Neural cell (in vitro differentiated cells): Measurements from ENCODE around the gene COLGALT1. TPM values are rescaled to one million over a fixed set of nuclear protein-coding genes. Genes with fewer than 3 reads are reported as not detected.
"Not testable (repeated sequence)": the region's sequence is repeated elsewhere in the genome, so short reads cannot be mapped to it uniquely, and the experiment has no call there.

Experiments used
- H2AFZ ChIP-seq: fragments of 200-600, 300-800 bp; sonication (generic), shearing (Covaris generic); 2 replicates; pipeline ENCODE4 v1.6.0; 2014; ENCODE audit warnings: low read depth, mild to moderate bottlenecking, antibody characterized with exemption, low read length, moderate library complexity
- H3F3A ChIP-seq: fragments of 200-600 bp; shearing (Covaris generic); 2 replicates; pipeline ENCODE4 v1.6.1; 2016; ENCODE audit warnings: mild to moderate bottlenecking, moderate library complexity, mixed read lengths, antibody characterized with exemption, low read length; ENCODE audit not compliant: insufficient read depth, poor library complexity, severe bottlenecking
- H3K27ac ChIP-seq: fragments of 200-600, 300-800 bp; sonication (generic), shearing (Covaris generic); 2 replicates; pipeline ENCODE4 v1.5.1; 2014; ENCODE audit warnings: mild to moderate bottlenecking, low read length, moderate library complexity
- H3K27me3 ChIP-seq: fragments of 300-800, 200-600 bp; sonication (generic), shearing (Covaris generic); 2 replicates; pipeline ENCODE4 v1.6.0; 2014; ENCODE audit warnings: mild to moderate bottlenecking, low read depth, low read length, moderate library complexity; ENCODE audit not compliant: insufficient read depth
- H3K36me3 ChIP-seq: fragments of 300-800, 200-600 bp; sonication (generic), shearing (Covaris generic); 2 replicates; pipeline ENCODE4 v1.5.1; 2014; ENCODE audit warnings: mild to moderate bottlenecking, antibody characterized with exemption, low read length, moderate library complexity; ENCODE audit not compliant: insufficient read depth
- H3K4me2 ChIP-seq: fragments of 300-800, 200-600 bp; sonication (generic), shearing (Covaris generic); 2 replicates; pipeline ENCODE4 v1.6.0; 2014; ENCODE audit warnings: mild to moderate bottlenecking, low read length
- H3K4me3 ChIP-seq: fragments of 300-800, 200-600 bp; sonication (generic), shearing (Covaris generic); 2 replicates; pipeline ENCODE4 v1.5.1; 2014; ENCODE audit warnings: mild to moderate bottlenecking, low read length, moderate library complexity
- H3K79me2 ChIP-seq: fragments of 200-600 bp; shearing (Covaris generic); replicated peaks from 2 replicates; pipeline ENCODE4 v1.6.0; 2014; ENCODE audit warnings: mild to moderate bottlenecking, low read length, moderate library complexity; ENCODE audit not compliant: insufficient read depth
- H3K9ac ChIP-seq: fragments of 300-800, 200-600 bp; sonication (generic), shearing (Covaris generic); 2 replicates; pipeline ENCODE4 v1.6.1; 2016; ENCODE audit warnings: mild to moderate bottlenecking, low read length, mixed read lengths
- H3K9me2 ChIP-seq: fragments of 200-600 bp; shearing (Covaris generic); 2 replicates; pipeline ENCODE4 v1.6.1; 2016; ENCODE audit warnings: mild to moderate bottlenecking, low read length, mixed read lengths; ENCODE audit not compliant: insufficient read depth
- H3K9me3 ChIP-seq: fragments of 200-600, 300-800 bp; sonication (generic), shearing (Covaris generic); 2 replicates; pipeline ENCODE4 v1.6.1; 2016; ENCODE audit warnings: mild to moderate bottlenecking, mixed run types, low read length, moderate library complexity, mixed read lengths
- H4K20me1 ChIP-seq: fragments of 200-600 bp; shearing (Covaris generic); 2 replicates; pipeline ENCODE4 v1.6.1; 2016; ENCODE audit warnings: mild to moderate bottlenecking, mixed run types; ENCODE audit not compliant: insufficient read depth
- EP300 ChIP-seq: fragments of 450-650 bp; conservative IDR thresholded peaks from 2 replicates; pipeline ENCODE4 v1.6.1; 2014; ENCODE audit warnings: antibody characterized with exemption, mild to moderate bottlenecking, moderate library complexity; ENCODE audit not compliant: poor library complexity, severe bottlenecking
- EZH2 ChIP-seq: fragments of 200-600, 300-800 bp; shearing (Covaris generic), sonication (generic); IDR thresholded peaks from 2 replicates; pipeline ENCODE4 v1.6.1; 2014; ENCODE audit warnings: antibody characterized with exemption, low read length, borderline replicate concordance, mild to moderate bottlenecking; ENCODE audit not compliant: insufficient read depth, poor library complexity, severe bottlenecking
- MXI1 ChIP-seq: fragments of 450-650 bp; conservative IDR thresholded peaks from 2 replicates; pipeline ENCODE4 v1.6.1; 2014; ENCODE audit warnings: antibody characterized with exemption, mild to moderate bottlenecking; ENCODE audit not compliant: poor library complexity, severe bottlenecking
- POLR2AphosphoS5 ChIP-seq: IDR thresholded peaks from 2 replicates; pipeline ENCODE4 v1.6.1; 2012
- RAD21 ChIP-seq: fragments of 450-650 bp; conservative IDR thresholded peaks from 2 replicates; pipeline ENCODE4 v1.6.1; 2014; ENCODE audit warnings: antibody characterized with exemption, mild to moderate bottlenecking, moderate library complexity
- REST ChIP-seq: IDR thresholded peaks from 2 replicates; pipeline ENCODE4 v1.6.1; 2012; ENCODE audit warnings: borderline replicate concordance
- SMC3 ChIP-seq: fragments of 450-650 bp; conservative IDR thresholded peaks from 2 replicates; pipeline ENCODE4 v1.6.1; 2014; ENCODE audit warnings: antibody characterized with exemption, mild to moderate bottlenecking, moderate library complexity; ENCODE audit not compliant: poor library complexity
- TAF1 ChIP-seq: IDR thresholded peaks from 2 replicates; pipeline ENCODE4 v1.6.1; 2012; ENCODE audit warnings: low read depth
- polyA plus RNA-seq: library from polyadenylated mRNA; depleted of rRNA; stranded (reverse); fragments of >200 nt; gene quantifications from 2 replicates; pipeline ENCODE4 v1.2.3, GENCODE V29; 2014
- TF ChIP-seq, protein P1 (sequence below): fragments of 450-650 bp; IDR thresholded peaks from 2 replicates; pipeline ENCODE4 v1.5.1; 2014; ENCODE audit warnings: antibody characterized with exemption, mild to moderate bottlenecking, moderate library complexity; ENCODE audit not compliant: poor library complexity, severe bottlenecking

Gene COLGALT1
- polyA plus RNA-seq, 1 donor from 2014 or later: 18.8 TPM

DNA sequence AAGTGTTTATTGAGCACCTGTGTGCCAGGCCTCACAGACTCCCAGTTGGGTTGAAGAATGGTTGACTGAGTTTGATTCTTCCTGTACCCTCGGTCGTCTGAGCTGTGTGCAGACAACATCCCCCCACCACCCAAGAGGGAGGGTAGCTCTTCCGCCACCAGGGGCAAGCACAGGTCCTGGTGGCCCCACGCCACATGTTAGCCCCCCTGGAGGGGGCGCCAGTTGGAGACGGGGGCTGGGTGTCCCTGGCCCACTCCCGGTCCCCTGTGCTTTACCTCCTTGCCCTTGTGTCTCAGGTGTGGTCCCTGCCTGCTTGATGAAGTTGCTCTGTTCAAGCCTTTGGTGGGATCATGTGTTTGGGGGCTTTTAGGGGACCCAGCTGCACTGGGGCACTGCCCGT lies 27.2 kb downstream of the COLGALT1 start:
- TF ChIP-seq MXI1: no peak
- no peak for TF ChIP-seq POLR2AphosphoS5
- no peak for TF ChIP-seq EZH2
- TF ChIP-seq REST: no peak
- TF ChIP-seq, protein P1, sequence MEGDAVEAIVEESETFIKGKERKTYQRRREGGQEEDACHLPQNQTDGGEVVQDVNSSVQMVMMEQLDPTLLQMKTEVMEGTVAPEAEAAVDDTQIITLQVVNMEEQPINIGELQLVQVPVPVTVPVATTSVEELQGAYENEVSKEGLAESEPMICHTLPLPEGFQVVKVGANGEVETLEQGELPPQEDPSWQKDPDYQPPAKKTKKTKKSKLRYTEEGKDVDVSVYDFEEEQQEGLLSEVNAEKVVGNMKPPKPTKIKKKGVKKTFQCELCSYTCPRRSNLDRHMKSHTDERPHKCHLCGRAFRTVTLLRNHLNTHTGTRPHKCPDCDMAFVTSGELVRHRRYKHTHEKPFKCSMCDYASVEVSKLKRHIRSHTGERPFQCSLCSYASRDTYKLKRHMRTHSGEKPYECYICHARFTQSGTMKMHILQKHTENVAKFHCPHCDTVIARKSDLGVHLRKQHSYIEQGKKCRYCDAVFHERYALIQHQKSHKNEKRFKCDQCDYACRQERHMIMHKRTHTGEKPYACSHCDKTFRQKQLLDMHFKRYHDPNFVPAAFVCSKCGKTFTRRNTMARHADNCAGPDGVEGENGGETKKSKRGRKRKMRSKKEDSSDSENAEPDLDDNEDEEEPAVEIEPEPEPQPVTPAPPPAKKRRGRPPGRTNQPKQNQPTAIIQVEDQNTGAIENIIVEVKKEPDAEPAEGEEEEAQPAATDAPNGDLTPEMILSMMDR: no peak
- no peak for TF ChIP-seq RAD21
- no peak for TF ChIP-seq SMC3
- TF ChIP-seq TAF1: no peak
- no peak for TF ChIP-seq EP300
- no peaks in the 10 kb centered on the region for H4K20me1 ChIP-seq
- no peaks in the 10 kb centered on the region for H3F3A ChIP-seq
- no peak overlapping the region for H2AFZ ChIP-seq
- H3K9me3 ChIP-seq: no peaks in the 10 kb centered on the region
- H3K27ac ChIP-seq: no peak overlapping the region
- no peaks in the 10 kb centered on the region for H3K36me3 ChIP-seq
- H3K79me2 ChIP-seq: no peaks in the 10 kb centered on the region
- H3K9me2 ChIP-seq: no peaks in the 10 kb centered on the region
- H3K27me3 ChIP-seq: no peaks in the 10 kb centered on the region
- no peak overlapping the region for H3K4me3 ChIP-seq
- no peak overlapping the region for H3K4me2 ChIP-seq
- no peak overlapping the region for H3K9ac ChIP-seq

- Histone ChIP-seq H3K27me3 (no peaks in the 10 kb centered on the region), H3K9ac (no peak overlapping the region), H3K36me3 (no peaks in the 10 kb centered on the region), H3K27ac (no peak overlapping the region), H3F3A (no peaks in the 10 kb centered on the region), H3K9me3 (no peaks in the 10 kb centered on the region), H3K79me2 (no peaks in the 10 kb centered on the region), H3K4me3 (no peak overlapping the region), H3K4me2 (no peak overlapping the region), H2AFZ (no peak overlapping the region), H4K20me1 (no peaks in the 10 kb centered on the region), H3K9me2 (no peaks in the 10 kb centered on the region)
- TF ChIP-seq RAD21: no peak
- TF ChIP-seq EZH2: no peak
- no peak for TF ChIP-seq SMC3
- TF ChIP-seq EP300: no peak
- no peak for TF ChIP-seq REST
- TF ChIP-seq TAF1: no peak
These were observed 28.7 kb downstream of the COLGALT1 start for GRCh38 chr19:17584132-17584531.

- not testable (repeated sequence) for H3K4me3 ChIP-seq, H3K9me2 ChIP-seq, H3K27ac ChIP-seq, H2AFZ ChIP-seq, H3K36me3 ChIP-seq, H3K4me2 ChIP-seq, H3K79me2 ChIP-seq, H3F3A ChIP-seq, H3K9me3 ChIP-seq, H3K27me3 ChIP-seq, H4K20me1 ChIP-seq, H3K9ac ChIP-seq
These were observed 29.9 kb downstream of the COLGALT1 start for GRCh38 chr19:17585395-17585794.
